CD4-positive, alpha-beta T cell treated with Interleukin-2 at 100 ng/mL for 4 hours (primary cell): ENCODE measurements around the gene MTX2.
"Not testable (repeated sequence)": the region's sequence is repeated elsewhere in the genome, so short reads cannot be mapped to it uniquely, and the experiment has no call there.

ENCODE experiments used
- DNase-seq: peaks from one replicate; pipeline ENCODE4 v3.0.0-alpha.2; 2020; ENCODE audit warnings: low spot score

MTX2 gene

GRCh38 chr2:176285321-176285720, 16.1 kb downstream of the MTX2 start:
- no peak for DNase-seq

GRCh38 chr2:176291335-176291734, 22.1 kb downstream of the MTX2 start:
- DNase-seq = no peak

DNA sequence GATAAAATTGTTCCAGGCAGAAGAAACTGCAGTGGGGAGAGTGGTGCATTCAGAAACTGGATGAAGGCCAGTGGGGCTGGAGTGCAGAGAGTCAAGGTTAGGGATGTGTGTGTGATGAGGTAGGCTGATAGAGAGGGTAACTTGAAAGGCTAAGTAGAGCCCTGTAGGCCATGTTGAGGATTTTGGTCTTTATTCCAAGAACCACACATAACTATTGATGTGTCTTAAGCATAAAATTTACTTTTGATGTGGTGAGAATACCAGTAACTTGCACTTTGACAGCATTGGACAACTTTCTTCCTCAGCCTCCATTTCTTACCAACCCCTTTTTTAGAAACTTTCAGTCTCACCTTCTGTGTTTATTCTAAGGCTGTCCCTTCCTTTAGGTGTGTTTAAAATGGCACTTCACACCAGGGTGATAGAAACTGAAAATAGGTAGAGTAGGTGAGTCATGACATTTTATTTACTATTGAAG, 22.6 kb downstream of the MTX2 start:
- no peak for DNase-seq

DNA sequence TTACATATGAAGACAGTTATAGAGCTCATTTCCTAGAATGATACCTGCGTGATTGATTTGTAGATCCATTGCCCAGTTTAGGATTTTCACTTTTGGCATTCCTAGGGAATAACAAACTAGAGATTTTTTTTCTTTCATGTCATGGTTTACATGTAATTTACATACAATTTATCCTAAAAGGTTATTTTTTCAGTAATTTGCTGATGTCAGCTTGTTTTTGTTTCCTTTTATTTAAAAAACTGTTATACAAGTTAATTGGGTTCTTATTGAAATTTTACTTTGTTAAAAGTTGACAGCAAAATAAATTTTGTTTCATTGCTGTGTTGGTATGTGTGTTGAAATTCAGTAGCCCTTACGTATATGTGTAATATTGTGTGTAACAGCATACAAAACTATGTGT, 23.4 kb downstream of the MTX2 start:
- no peak for DNase-seq

DNA sequence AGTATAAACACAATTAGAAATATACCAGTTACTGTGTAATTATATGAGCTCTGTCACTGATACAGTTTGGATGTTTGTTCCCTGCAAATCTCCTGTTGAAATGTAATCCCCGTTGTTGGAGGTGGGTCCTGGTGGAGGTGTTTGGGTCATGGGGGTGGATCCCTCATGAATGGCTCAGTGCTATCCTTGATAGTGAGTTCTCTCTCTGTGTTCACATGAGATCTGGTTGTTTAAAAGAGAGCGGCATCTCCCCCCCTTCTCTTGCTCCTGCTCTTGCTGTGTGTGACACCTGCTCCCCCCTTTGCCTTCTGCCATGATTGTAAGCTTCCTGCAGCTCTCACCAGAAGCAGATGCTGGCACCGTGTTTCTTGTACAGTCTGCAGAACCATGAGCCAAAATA, 24.1 kb downstream of the MTX2 start:
- no peak for DNase-seq

DNA sequence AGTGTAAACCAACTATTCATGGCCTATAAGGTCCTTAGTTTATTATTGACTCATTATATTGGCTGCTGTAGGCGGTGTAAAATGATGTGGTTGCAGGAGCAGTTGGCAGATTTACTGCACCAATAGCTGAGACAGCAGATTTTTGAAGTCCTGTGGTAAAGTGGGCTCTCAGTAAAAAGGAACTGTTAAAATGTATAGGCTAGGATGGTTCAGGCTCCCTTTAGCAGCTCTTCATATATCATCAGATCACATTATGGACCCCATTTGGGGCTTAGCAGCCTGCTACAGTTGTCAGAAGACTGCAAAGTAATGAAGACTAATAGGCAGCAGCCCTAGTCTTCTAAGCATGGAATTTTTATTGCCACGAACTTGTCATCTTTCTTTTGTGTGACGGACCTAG, 27.8 kb downstream of the MTX2 start:
- no peak for DNase-seq

GRCh38 chr2:176297737-176298136, 28.5 kb downstream of the MTX2 start:
- DNase-seq = no peak

DNA sequence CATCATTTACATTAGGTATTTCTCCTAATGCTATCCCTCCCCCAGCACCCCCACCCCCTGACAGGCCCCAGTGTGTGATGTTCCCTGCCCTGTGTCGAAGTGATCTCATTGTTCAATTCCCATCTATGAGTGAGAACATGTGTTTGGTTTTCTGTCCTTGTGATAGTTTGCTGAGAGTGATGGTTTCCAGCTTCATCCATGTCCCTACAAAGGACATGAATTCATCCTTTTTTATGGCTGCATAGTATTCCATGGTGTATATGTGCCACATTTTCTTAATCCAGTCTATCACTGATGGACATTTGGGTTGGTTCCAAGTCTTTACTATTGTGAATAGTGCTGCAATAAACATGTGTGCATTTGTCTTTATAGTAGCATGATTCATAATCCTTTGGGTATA, 36.8 kb downstream of the MTX2 start:
- not testable (repeated sequence) for DNase-seq

GRCh38 chr2:176317199-176317598, 48.0 kb downstream of the MTX2 start:
- no peak for DNase-seq

DNA sequence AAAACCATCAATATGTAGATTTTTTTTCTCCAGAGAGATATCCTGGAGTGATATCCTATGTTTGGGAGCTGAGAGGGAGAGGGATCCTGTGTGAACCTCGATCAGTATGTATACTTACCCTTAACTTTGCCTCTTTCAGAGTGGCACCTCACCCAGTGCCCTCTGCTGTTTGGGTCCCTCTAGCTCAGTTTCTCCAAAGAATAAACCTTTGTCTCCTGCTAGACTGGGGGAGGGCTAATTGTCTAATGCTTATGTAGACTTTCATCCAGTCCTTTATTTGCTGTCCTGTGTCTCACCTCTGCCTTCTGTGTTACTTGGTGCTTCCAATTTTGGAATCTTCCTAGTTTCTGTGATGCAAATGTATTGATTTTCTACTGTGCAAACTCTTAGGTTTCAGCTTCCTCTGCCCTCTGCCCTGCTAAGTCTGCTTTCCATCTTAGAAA, 48.4 kb downstream of the MTX2 start:
- no peak for DNase-seq

GRCh38 chr2:176321916-176322315, 52.7 kb downstream of the MTX2 start:
- DNase-seq = no peak

DNA sequence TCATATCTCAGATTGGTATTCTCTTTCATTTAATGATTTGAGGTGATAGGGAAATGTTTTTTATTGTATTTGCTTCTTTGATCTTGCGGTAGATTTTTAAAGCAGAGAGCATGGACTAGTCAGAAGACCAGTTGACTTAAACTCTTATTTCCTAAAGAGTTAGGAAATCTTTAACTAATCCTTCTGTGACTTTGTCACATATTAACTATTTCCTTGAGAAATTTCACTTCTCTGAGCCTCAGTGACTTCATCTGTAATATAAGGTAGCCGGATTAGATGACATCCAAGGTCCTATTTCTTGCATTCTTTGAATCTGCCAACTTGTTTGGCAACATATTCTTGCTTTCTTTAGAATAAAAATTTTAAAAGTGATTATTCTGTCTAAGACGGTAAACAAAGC, 55.6 kb downstream of the MTX2 start:
- no peak for DNase-seq

DNA sequence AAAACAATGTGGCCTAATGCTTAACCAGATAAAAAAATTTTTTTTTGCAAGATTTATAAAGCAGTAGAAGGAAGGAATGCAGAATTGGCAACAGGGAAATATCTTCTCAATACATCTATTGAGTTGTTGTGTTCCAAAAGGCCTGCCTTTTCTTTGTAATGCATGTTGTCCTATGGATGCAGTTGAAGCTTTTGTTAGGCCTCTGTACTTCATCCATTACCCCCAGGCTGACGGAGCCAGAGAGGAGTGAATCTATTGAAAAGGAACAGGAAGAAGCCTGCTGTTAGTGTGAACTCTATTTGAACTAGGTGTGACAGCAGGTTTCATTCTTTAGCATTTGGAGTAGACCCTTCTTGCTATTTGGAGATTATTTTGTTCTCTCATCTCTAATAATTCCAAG, 56.5 kb downstream of the MTX2 start:
- DNase-seq = no peak

DNA sequence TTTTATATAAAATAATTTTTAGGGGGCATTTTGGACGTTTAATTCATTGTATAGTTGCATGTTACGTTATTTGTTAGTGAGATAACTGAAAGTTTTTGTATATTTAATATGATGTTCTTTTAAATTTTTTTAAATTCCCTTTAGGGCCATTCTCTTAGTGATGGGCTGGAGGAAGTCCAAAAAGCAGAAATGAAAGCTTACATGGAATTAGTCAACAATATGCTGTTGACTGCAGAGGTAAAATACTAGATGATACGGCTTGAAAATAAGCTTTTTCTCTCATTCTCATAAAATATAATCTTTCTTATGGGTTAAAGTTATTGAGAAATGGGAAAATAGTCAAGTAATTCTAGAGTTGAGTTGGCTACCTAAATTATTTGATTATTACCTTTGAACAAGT, 58.9 kb downstream of the MTX2 start:
- no peak for DNase-seq

DNA sequence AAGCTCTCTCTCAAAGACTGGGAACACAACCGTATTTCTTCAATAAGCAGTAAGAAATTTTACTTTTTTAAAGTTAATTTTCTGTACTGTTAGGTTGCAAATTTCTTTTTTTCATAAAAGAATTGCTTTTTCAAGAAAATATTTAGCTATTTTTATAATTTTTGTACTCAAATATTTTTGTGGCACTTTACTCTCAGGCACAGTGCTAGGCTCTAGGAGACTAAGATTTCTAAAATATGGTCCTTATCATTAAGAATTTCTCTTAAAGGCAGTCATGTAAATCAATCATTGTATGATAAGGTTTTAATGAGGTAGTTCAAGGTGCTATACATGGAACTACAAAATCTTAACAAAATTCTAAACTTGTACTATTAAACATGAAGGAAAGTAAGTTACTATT, 61.4 kb downstream of the MTX2 start:
- no peak for DNase-seq

GRCh38 chr2:176331646-176332045, 62.4 kb downstream of the MTX2 start:
- DNase-seq = no peak

GRCh38 chr2:176334729-176335128, 65.5 kb downstream of the MTX2 start:
- no peak for DNase-seq

- no peak for DNase-seq
Measured at GRCh38 chr2:176338395-176338794, 69.2 kb downstream of the MTX2 start.

GRCh38 chr2:176339208-176339607, 70.0 kb downstream of the MTX2 start:
- no peak for DNase-seq

GRCh38 chr2:176356251-176356650, 87.0 kb downstream of the MTX2 start:
- no peak for DNase-seq

- no peak for DNase-seq
Measured at GRCh38 chr2:176364273-176364977, 95.2 kb downstream of the MTX2 start.

DNA sequence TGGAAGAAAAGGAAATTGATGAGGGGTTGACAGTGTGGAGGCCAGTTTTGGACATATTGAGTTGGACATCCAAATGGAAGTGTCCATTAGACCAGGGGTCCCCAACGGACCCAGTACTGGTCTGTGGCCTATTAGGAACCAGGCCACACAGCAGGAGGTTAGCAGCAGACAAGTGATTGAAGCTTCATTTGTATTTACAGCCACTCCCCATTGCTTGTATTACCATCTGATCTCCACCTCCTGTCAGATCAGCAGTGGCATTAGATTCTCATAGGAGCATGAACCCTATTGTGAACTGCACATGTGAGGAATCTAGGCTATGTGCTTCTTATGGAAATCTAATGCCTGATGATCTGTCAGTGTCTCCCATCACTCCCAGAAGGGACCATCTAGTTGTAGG, 99.1 kb downstream of the MTX2 start:
- no peak for DNase-seq

- DNase-seq = no peak
Measured at GRCh38 chr2:176370467-176371171, 101.4 kb downstream of the MTX2 start.

DNA sequence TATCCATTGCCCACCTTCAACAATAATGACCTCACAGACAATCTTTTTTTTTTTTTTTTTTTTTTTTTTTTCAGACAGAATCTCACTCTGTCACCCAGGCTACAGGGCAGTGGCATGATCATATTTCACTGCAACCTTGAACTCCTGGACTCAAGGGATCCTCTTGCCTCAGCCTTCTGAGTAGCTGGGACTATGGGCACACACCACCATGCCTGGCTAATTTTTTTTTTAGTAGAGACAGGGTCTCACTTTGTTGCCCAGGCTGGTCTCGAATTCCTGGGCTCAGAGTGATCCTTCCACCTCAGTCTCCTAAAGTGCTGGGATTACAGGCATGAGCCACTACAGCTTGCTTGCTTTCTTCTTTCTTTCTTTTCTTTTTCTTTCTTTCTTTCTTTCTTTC, 103.9 kb downstream of the MTX2 start:
- DNase-seq = not testable (repeated sequence)
